ENCODE results near the gene ABCA10.

GRCh38 chr17:69245617-69246016 lies 17.0 kb upstream of the ABCA10 start:
- no peak for TF ChIP-seq EZH2 (IDR thresholded peaks at IDR 0.05; ENCODE audit: low read depth, low read length, severe bottlenecking)
- TF ChIP-seq CTCF (IDR thresholded peaks at IDR 0.05; ENCODE audit: control extremely low read depth in 1 of 3, insufficient read depth in 1 of 3, low read depth in 1 of 3, low read length in 3 of 3), result no peak
- TF ChIP-seq TBP (IDR thresholded peaks at IDR 0.05; ENCODE audit: low read depth, low read length), result no peak
- no peak for TF ChIP-seq RAD21 (IDR thresholded peaks at IDR 0.05 in 1 of 2, conservative IDR thresholded peaks at IDR 0.05 in 1 of 2; ENCODE audit: low read depth in 2 of 2, low read length in 2 of 2)
- TF ChIP-seq YY1 (IDR thresholded peaks at IDR 0.05; ENCODE audit: low read depth, low read length), result no peak
- no peak for TF ChIP-seq CHD2 (IDR thresholded peaks at IDR 0.05; ENCODE audit: low read length)
- TF ChIP-seq SRF (IDR thresholded peaks at IDR 0.05; ENCODE audit: low read depth, low read length), result no peak
